ENCODE results near the gene SNX27.
"Not testable (repeated sequence)": the region's sequence is repeated elsewhere in the genome, so short reads cannot be mapped to it uniquely, and the experiment has no call there.

Gene SNX27

GRCh38 chr1:151721788-151722510, 110.1 kb downstream of the SNX27 start:
- Mint-ChIP-seq H3K27me3 (peaks cover 72% of the 10 kb centered on the region), H3K27ac (no peak overlapping the region), H3K9me3 (no peaks in the 10 kb centered on the region), H3K36me3 (ENCODE audit: low read depth) (no peaks in the 10 kb centered on the region), H3K4me3 (peak overlapping the region; percentile 70), H3K4me1 (peaks cover 21% of the 10 kb centered on the region)
- DNase-seq (no peak), ATAC-seq (no peak)

GRCh38 chr1:151723726-151724370, 112.0 kb downstream of the SNX27 start:
- no peak overlapping the region for H3K27ac Mint-ChIP-seq
- peaks cover 62% of the 10 kb centered on the region for H3K27me3 Mint-ChIP-seq
- no peak for ATAC-seq
- H3K36me3 Mint-ChIP-seq (ENCODE audit: low read depth), result no peaks in the 10 kb centered on the region
- peaks cover 18% of the 10 kb centered on the region for H3K4me1 Mint-ChIP-seq
- no peaks in the 10 kb centered on the region for H3K9me3 Mint-ChIP-seq
- DNase-seq, result no peak
- H3K4me3 Mint-ChIP-seq, result no peak overlapping the region

DNA sequence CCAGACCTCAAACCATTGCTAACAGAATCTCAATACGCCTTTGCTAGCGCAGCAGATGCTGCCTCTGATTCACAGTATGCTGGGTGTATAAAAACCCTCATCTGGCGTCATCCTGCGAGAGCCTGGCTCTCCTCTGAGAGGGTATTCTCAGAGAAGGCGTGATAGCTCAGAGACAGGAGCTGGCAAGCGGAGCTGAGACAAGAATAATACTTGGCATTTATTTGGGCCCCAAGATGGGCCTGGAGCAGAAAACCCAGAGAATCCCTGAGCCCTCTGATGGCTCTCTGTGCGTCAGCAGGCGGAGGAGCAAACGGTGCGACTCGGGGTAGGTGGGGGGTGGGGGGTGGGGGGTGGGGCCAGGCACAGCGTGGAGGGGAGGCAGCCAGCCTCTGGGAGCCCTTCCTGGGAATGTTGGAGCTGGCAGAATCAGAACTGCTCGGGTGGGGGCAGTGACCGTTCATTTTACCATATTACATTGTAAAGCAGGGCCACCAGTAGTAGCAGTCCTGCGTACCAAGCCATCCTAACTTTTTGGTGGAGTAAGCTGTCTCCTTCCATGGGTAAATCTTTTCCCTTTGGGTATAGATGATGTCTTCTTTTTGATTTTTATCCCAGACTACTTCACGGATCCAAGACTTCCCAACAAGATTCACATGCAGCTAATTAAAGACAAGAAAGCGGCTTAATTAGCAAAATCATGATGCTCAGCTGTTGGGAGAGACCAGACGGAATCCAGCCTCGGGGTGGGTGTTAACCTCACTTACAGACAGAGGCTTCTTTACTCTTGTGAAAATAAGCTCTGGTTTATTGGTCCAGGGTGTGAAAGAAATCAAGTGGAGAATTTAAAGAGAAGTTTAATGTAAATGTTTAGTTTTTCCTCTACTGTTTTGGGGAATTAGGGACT, 116.6 kb downstream of the SNX27 start:
- Mint-ChIP-seq H3K9me3 (no peaks in the 10 kb centered on the region), H3K4me3 (no peak overlapping the region), H3K4me1 (no peaks in the 10 kb centered on the region), H3K27me3 (peaks cover 44% of the 10 kb centered on the region), H3K27ac (no peak overlapping the region), H3K36me3 (ENCODE audit: low read depth) (no peaks in the 10 kb centered on the region)
- DNase-seq, result no peak
- ATAC-seq, result no peak

DNA sequence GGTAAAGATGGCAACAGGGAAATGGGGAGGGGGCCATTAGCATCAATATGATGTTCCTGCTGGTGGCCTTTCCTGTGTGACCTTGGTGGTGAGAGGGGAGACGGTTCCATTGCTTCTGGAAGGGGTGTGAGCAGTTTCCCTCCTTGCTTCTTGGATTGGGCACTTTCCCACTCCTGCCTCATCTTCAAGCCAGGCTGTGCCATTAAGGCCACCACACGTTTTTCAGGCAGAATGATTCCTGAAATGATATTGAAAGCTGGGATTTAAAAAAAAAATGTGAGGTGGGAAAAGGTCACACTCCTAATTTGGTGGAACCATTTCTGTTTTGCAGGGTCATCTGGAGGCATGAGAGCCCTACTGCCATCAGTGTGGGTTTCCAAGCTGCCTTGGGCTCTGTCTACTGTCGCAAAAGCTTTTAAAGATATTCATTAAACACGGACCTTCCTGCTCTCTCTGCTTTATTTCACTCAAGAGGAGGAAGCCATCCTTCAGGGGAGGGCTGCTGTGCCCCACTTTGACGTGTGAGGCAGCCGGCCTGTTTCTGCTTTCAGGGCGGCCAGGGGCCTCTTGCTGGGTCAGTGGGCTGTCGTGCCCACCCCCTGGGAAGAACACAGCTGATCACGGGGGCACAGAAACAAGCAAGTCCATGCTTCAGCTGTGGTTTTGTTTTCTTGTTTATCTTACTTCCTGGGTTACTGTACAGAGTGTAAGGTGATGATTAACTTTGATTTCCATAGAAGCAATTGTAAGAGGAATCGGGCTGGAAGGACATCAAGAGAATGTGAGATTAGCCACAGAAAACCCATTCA, 117.5 kb downstream of the SNX27 start:
- no peaks in the 10 kb centered on the region for H3K9me3 Mint-ChIP-seq
- DNase-seq (no peak), ATAC-seq (no peak)
- H3K27ac Mint-ChIP-seq, result no peak overlapping the region
- no peaks in the 10 kb centered on the region for H3K4me1 Mint-ChIP-seq
- H3K36me3 Mint-ChIP-seq (ENCODE audit: low read depth), result no peaks in the 10 kb centered on the region
- no peak overlapping the region for H3K4me3 Mint-ChIP-seq
- peaks cover 36% of the 10 kb centered on the region for H3K27me3 Mint-ChIP-seq

DNA sequence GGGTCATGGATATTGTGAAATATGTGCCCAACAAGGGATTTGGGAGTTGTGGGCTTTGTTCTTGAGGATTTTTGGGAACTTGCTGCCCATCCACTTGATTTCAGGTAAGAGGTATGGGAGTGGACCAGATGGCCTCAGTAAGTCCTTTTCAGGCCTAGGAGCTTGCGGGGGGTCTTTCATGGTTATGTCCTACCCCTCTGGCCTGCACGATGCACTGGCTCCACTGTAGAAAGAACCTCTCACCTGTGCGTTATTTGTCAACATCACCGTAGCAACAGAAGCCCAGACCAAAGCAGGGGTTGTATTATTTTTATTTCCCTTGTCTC, 118.1 kb downstream of the SNX27 start:
- Mint-ChIP-seq H3K27me3 (peaks cover 34% of the 10 kb centered on the region), H3K9me3 (no peaks in the 10 kb centered on the region), H3K27ac (no peak overlapping the region), H3K4me3 (no peak overlapping the region), H3K4me1 (no peaks in the 10 kb centered on the region), H3K36me3 (ENCODE audit: low read depth) (no peaks in the 10 kb centered on the region)
- ATAC-seq (no peak), DNase-seq (no peak)

DNA sequence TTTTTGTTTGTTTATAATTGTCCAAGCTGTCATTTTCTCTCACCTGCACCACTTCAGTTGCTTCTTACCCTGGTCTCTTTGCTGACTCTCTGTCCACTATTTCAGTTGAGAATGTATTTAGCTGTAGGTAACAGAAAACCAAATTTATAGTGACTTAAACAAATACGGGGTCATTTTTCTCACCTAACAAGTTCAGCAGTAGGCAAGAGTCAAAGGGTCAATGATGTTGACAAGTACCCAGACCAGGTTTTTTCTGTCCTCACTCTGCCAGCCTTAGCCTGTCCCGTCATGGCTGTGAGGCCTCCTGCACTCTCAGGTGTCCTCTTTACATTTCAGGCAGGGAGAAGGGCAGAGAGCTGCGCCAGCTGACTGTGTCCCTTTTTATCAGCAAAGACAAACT, 121.3 kb downstream of the SNX27 start:
- no peak for DNase-seq
- H3K27ac Mint-ChIP-seq, result no peak overlapping the region
- H3K27me3 Mint-ChIP-seq, result peaks cover 15% of the 10 kb centered on the region
- peaks cover 2% of the 10 kb centered on the region for H3K36me3 Mint-ChIP-seq (ENCODE audit: low read depth)
- peaks cover 9% of the 10 kb centered on the region for H3K9me3 Mint-ChIP-seq
- H3K4me1 Mint-ChIP-seq, result no peaks in the 10 kb centered on the region
- no peak for ATAC-seq
- no peak overlapping the region for H3K4me3 Mint-ChIP-seq

GRCh38 chr1:151733995-151734394, 122.1 kb downstream of the SNX27 start:
- not testable (repeated sequence) for H3K4me1 Mint-ChIP-seq
- peaks cover 11% of the 10 kb centered on the region for H3K9me3 Mint-ChIP-seq

DNA sequence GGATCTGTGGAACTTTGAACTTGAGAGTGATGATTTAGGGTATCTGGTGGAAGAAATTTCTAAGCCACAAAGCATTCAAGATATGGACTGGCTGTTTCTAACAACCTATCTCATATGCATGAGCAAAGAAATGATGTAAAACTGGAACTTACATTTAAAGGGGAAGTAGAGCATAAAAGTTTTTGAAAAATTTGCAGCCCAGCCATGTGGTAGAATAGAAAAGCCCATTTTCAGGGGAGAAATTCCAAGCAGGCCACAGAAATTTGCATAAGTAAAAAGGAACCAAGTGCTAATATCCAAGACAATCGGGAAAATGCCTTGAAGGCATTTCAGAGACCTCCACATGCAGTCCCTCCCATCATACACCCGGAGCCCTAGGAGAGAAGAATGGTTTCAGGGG, 125.2 kb downstream of the SNX27 start:
- Mint-ChIP-seq H3K36me3 (ENCODE audit: low read depth) (peaks cover 4% of the 10 kb centered on the region), H3K4me3 (no peak overlapping the region), H3K27me3 (peaks cover 6% of the 10 kb centered on the region), H3K4me1 (no peaks in the 10 kb centered on the region), H3K27ac (no peak overlapping the region), H3K9me3 (peaks cover 11% of the 10 kb centered on the region)
- ATAC-seq (no peak), DNase-seq (no peak)

More at GRCh38 chr1:151733995-151734394, 122.1 kb downstream of the SNX27 start:
- H3K36me3 Mint-ChIP-seq (ENCODE audit: low read depth); H3K27me3 Mint-ChIP-seq; ATAC-seq; H3K27ac Mint-ChIP-seq; H3K4me3 Mint-ChIP-seq; DNase-seq: not testable (repeated sequence)

DNA sequence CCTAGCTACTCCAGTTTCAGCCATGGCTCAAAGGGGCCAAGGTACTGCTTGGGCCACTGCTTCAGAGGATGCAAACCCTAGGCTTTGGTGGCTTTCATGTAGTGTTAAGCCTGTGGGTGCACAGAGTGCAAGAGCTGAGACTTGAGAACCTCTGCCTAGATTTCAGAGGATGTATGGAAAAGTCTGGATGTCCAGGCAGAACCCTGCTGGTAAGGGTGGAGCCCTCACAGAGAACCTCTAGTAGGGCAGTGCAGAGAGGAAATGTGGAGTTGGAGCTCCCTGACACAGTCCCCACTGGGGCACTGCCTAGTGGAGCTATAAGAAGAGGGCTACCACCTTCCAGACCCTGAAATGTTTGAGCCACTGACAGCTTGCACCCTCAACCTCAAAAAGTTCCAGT, 125.6 kb downstream of the SNX27 start:
- peaks cover 4% of the 10 kb centered on the region for H3K36me3 Mint-ChIP-seq (ENCODE audit: low read depth)
- no peak overlapping the region for H3K4me3 Mint-ChIP-seq
- DNase-seq (no peak), ATAC-seq (no peak)
- H3K27me3 Mint-ChIP-seq, result peaks cover 6% of the 10 kb centered on the region
- no peak overlapping the region for H3K27ac Mint-ChIP-seq
- peaks cover 11% of the 10 kb centered on the region for H3K9me3 Mint-ChIP-seq
- H3K4me1 Mint-ChIP-seq, result no peaks in the 10 kb centered on the region

GRCh38 chr1:151739590-151740355, 127.9 kb downstream of the SNX27 start:
- peaks cover 11% of the 10 kb centered on the region for H3K9me3 Mint-ChIP-seq
- H3K36me3 Mint-ChIP-seq (ENCODE audit: low read depth), result peaks cover 4% of the 10 kb centered on the region
- no peak overlapping the region for H3K27ac Mint-ChIP-seq
- DNase-seq (no peak), ATAC-seq (no peak)
- H3K27me3 Mint-ChIP-seq, result peaks cover 4% of the 10 kb centered on the region
- H3K4me1 Mint-ChIP-seq, result no peaks in the 10 kb centered on the region
- H3K4me3 Mint-ChIP-seq, result no peak overlapping the region

- no peak overlapping the region for H3K4me3 Mint-ChIP-seq
- H3K27me3 Mint-ChIP-seq, result peaks cover 8% of the 10 kb centered on the region
- no peak overlapping the region for H3K27ac Mint-ChIP-seq
- no peaks in the 10 kb centered on the region for H3K4me1 Mint-ChIP-seq
- ATAC-seq (no peak), DNase-seq (no peak)
- peaks cover 4% of the 10 kb centered on the region for H3K36me3 Mint-ChIP-seq (ENCODE audit: low read depth)
- H3K9me3 Mint-ChIP-seq, result peaks cover 11% of the 10 kb centered on the region
These were observed 129.7 kb downstream of the SNX27 start for GRCh38 chr1:151741516-151741915.

All from activated naive CD8-positive, alpha-beta T cell treated with anti-CD3 and anti-CD28 coated beads, Interleukin-2, amount 50 U/mL, for 24 hours (primary cell).